Calu3 (cell line): ENCODE results near the gene CEPT1. TPM values are rescaled to one million over a fixed set of nuclear protein-coding genes. Genes with fewer than 3 reads are reported as not detected.

Experiments
- BruUV-seq: library from RNA; stranded (reverse); fragments of 400-500 nt; replicated peaks from 2 replicates; lab custom pipeline; 2021; lab: Mats Ljungman, UMichigan
- CTCF ChIA-PET: fragments of 300-600 bp; sonication (Branson Sonifier 250); formaldehyde crosslinking; loops from one replicate; lab custom pipeline; 2022; ENCODE audit warnings: antibody characterized with exemption; lab: Charles Lee
- DNase-seq: peaks from one replicate; pipeline ENCODE4 v3.0.0; 2022
- H3K27ac Mint-ChIP-seq: one replicate; pipeline ENCODE4 v1.8.0; 2022; ENCODE audit warnings: mixed read lengths; ENCODE audit not compliant: unreplicated experiment
- H3K27me3 Mint-ChIP-seq: one replicate; pipeline ENCODE4 v1.8.0; 2022; ENCODE audit warnings: mixed read lengths; ENCODE audit not compliant: unreplicated experiment
- H3K36me3 Mint-ChIP-seq: one replicate; pipeline ENCODE4 v1.8.0; 2022; ENCODE audit warnings: mild to moderate bottlenecking, moderate library complexity, mixed read lengths; ENCODE audit not compliant: insufficient read depth, unreplicated experiment
- H3K4me1 Mint-ChIP-seq: one replicate; pipeline ENCODE4 v1.8.0; 2022; ENCODE audit warnings: mild to moderate bottlenecking, low read depth, mixed read lengths; ENCODE audit not compliant: unreplicated experiment
- H3K4me3 Mint-ChIP-seq: one replicate; pipeline ENCODE4 v1.8.0; 2022; ENCODE audit warnings: mild to moderate bottlenecking, low read depth, moderate library complexity, mixed read lengths; ENCODE audit not compliant: unreplicated experiment
- H3K9me3 Mint-ChIP-seq: one replicate; pipeline ENCODE4 v1.8.0; 2022; ENCODE audit warnings: low read depth, mixed read lengths; ENCODE audit not compliant: unreplicated experiment
- intact Hi-C: fragments of 100-400 bp; cut with micrococcal nuclease; formaldehyde crosslinking; loops from one replicate; pipeline ENCODE4 v1.10.0; 2022; ENCODE audit not compliant: unreplicated experiment
- total RNA-seq: library from RNA; stranded (reverse); gene quantifications from 2 replicates; pipeline ENCODE4 v1.2.3, GENCODE V29; 2022
- TF ChIP-seq, protein P1 (sequence below): fragments of 200-600 bp; IDR thresholded peaks from one replicate; pipeline ENCODE4 v1.8.0; 2022; ENCODE audit warnings: antibody characterized with exemption; ENCODE audit not compliant: unreplicated experiment

Gene CEPT1
- total RNA-seq, 1 experiment from 2014 or later, result 24.7 TPM

GRCh38 chr1:111228748-111229126 lies 88.7 kb downstream of the CEPT1 start:
- Mint-ChIP-seq H3K4me1 (peaks cover 26% of the 10 kb centered on the region), H3K27ac (no peak overlapping the region), H3K36me3 (no peaks in the 10 kb centered on the region), H3K9me3 (no peaks in the 10 kb centered on the region), H3K27me3 (no peaks in the 10 kb centered on the region), H3K4me3 (no peak overlapping the region)
- CTCF ChIA-PET, result interaction anchor here (0.6 to 1.3 kb wide), 6 partner anchors 8 to 430 kb away, joined by 3 to 4 read pairs (median 4); no protein-coding TSS in a partner anchor
- DNase-seq, result no peak
- TF ChIP-seq, protein P1, sequence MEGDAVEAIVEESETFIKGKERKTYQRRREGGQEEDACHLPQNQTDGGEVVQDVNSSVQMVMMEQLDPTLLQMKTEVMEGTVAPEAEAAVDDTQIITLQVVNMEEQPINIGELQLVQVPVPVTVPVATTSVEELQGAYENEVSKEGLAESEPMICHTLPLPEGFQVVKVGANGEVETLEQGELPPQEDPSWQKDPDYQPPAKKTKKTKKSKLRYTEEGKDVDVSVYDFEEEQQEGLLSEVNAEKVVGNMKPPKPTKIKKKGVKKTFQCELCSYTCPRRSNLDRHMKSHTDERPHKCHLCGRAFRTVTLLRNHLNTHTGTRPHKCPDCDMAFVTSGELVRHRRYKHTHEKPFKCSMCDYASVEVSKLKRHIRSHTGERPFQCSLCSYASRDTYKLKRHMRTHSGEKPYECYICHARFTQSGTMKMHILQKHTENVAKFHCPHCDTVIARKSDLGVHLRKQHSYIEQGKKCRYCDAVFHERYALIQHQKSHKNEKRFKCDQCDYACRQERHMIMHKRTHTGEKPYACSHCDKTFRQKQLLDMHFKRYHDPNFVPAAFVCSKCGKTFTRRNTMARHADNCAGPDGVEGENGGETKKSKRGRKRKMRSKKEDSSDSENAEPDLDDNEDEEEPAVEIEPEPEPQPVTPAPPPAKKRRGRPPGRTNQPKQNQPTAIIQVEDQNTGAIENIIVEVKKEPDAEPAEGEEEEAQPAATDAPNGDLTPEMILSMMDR, result no peak
- intact Hi-C loops, result no loop called here
- BruUV-seq, result no TSS peak

GRCh38 chr1:111232134-111232533 lies 92.1 kb downstream of the CEPT1 start:
- CTCF ChIA-PET, result no interaction called here
- intact Hi-C loops, result no loop called here
- no peaks in the 10 kb centered on the region for H3K9me3 Mint-ChIP-seq
- no peak overlapping the region for H3K4me3 Mint-ChIP-seq
- no TSS peak for BruUV-seq
- H3K4me1 Mint-ChIP-seq, result peaks cover 32% of the 10 kb centered on the region
- no peaks in the 10 kb centered on the region for H3K36me3 Mint-ChIP-seq
- no peak for DNase-seq
- H3K27me3 Mint-ChIP-seq, result no peaks in the 10 kb centered on the region
- TF ChIP-seq, protein P1, result no peak
- no peak overlapping the region for H3K27ac Mint-ChIP-seq

GRCh38 chr1:111234258-111234657 lies 94.2 kb downstream of the CEPT1 start:
- intact Hi-C loops, result no loop called here
- no TSS peak for BruUV-seq
- no peak overlapping the region for H3K27ac Mint-ChIP-seq
- TF ChIP-seq, protein P1, result no peak
- H3K9me3 Mint-ChIP-seq, result no peaks in the 10 kb centered on the region
- no peaks in the 10 kb centered on the region for H3K36me3 Mint-ChIP-seq
- peaks cover 31% of the 10 kb centered on the region for H3K4me1 Mint-ChIP-seq
- H3K27me3 Mint-ChIP-seq, result no peaks in the 10 kb centered on the region
- CTCF ChIA-PET, result no interaction called here
- H3K4me3 Mint-ChIP-seq, result no peak overlapping the region
- DNase-seq, result no peak

Other genes with a start within 250 kb of the CEPT1 start
- gene LRIF1, start 176.3 kb upstream of the CEPT1 start, total RNA-seq, result 17.9 and 19.8 TPM in 2 replicates
- gene DRAM2, start 130 bp upstream of the CEPT1 start, total RNA-seq, result 23.2 and 25.4 TPM in 2 replicates
- 11.8 and 20.0 TPM in 2 replicates for gene DENND2D, start 60.4 kb downstream of the CEPT1 start, total RNA-seq
- 0.52 TPM in 1 of 2 replicates, not detected in the other for gene CHI3L2, start 87.5 kb downstream of the CEPT1 start, total RNA-seq
- gene CHIA, start 150.6 kb downstream of the CEPT1 start, total RNA-seq, result not detected in 2 replicates